Body of pancreas (tissue), 4 donors: ENCODE measurements around the gene TMEM132C.

Source experiments
- CTCF ChIP-seq, 7 experiments: fragments of 450-650 bp in 4 of 7; fragments of 200-600 bp in 3 of 7; sonication (generic) in 3 of 7; IDR thresholded peaks; one replicate each; pipeline ENCODE4 v1.5.1; 2016 to 2019; ENCODE audit warnings: antibody characterized with exemption in 7 of 7
- POLR2A ChIP-seq, 3 donors: fragments of 450-650 bp; IDR thresholded peaks; one replicate each; pipeline ENCODE4 v1.6.1; 2016; ENCODE audit warnings: antibody characterized with exemption in 3 of 3, mild to moderate bottlenecking in 2 of 3

- no peak for TF ChIP-seq POLR2A (IDR thresholded peaks at IDR 0.05)
- no peak for TF ChIP-seq CTCF (IDR thresholded peaks at IDR 0.05)
Measured at GRCh38 chr12:128323145-128323920, 56.4 kb downstream of the TMEM132C start.
